ENCODE measurements around the gene MPZ. TPM values are rescaled to one million over a fixed set of nuclear protein-coding genes. Genes with fewer than 3 reads are reported as not detected.
"Not testable (repeated sequence)": the region's sequence is repeated elsewhere in the genome, so short reads cannot be mapped to it uniquely, and the experiment has no call there.

Gene MPZ
- total RNA-seq, 4 donors from 2014 or later = 0.75 to 1.4 (median 1.1) TPM

- DNase-seq = no peak
- peaks cover 1 to 65% (median 22%) of the 10 kb centered on the region in 3 donors for H3K36me3 ChIP-seq
These were observed 14.3 kb upstream of the MPZ start for GRCh38 chr1:161324020-161324419.

DNA sequence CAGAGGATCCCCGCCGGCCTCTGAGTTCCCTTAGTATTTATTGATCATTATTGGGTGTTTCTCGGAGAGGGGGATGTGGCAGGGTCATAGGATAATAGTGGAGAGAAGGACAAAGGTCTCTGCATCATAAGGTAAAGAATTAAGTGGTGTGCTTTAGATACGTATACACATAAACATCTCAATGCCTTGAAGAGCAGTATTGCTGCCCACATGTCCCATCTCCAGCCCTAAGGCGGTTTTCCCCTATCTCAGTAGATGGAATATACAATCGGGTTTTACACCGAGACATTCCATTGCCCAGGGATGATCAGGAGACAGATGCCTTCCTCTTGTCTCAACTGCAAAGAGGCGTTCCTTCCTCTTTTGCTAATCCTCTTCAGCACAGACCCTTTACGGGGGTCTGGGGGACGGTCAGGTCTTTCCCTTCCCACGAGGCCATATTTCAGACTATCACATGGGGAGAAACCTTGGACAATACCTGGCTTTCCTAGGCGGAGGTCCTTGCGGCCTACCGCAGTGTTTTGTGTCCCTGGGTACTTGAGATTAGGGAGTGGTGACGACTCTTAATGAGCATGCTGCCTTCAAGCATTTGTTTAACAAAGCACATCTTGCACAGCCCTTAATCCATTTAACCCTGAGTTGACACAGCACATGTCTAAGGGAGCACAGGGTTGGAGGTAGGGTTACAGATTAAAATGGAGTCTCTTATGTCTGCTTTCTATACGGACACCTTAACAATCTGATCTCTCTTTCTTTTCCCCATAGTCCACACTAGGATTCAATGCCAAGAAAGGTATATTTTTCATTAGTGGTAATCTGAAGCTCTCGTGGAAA is 6.3 kb upstream of the MPZ start:
- H3K4me1 ChIP-seq = peaks cover 11 to 26% (median 18%) of the 10 kb centered on the region in 3 donors
- H3K36me3 ChIP-seq = peaks cover 0 to 15% (median 5%) of the 10 kb centered on the region in 3 donors
- H3K4me3 ChIP-seq; intact Hi-C loops (cut with DNase I); H3K27ac ChIP-seq; H3K9me3 ChIP-seq; DNase-seq; H3K27me3 ChIP-seq: not testable (repeated sequence)
- WGBS, 2 donors = 71 to 76% methylated on average over 17 of the region's 17 CpGs

More at GRCh38 chr1:161324020-161324419, 14.3 kb upstream of the MPZ start:
- H3K9me3 ChIP-seq = no peaks in the 10 kb centered on the region
- 74 to 77% methylated on average over 3 to 4 of the region's 4 CpGs for whole genome bisulfite sequencing, 2 donors
- no peaks in the 10 kb centered on the region for H3K27me3 ChIP-seq
- intact Hi-C loops (cut with DNase I) = no loop called here
- TF ChIP-seq CTCF (IDR thresholded peaks at IDR 0.05) (no peak), POLR2A (IDR thresholded peaks at IDR 0.05) (no peak)
- H3K27ac ChIP-seq = no peak overlapping the region
- H3K4me3 ChIP-seq = no peak overlapping the region
- no peaks in the 10 kb centered on the region for H3K4me1 ChIP-seq

- WGBS, 2 donors = 0 to 1% methylated on average over 22 to 36 of the region's 45 CpGs
- Histone ChIP-seq H3K36me3 (peaks cover 0 to 11% (median 5%) of the 10 kb centered on the region in 3 donors), H3K27me3 (peaks cover 0 to 5% (median 0%) of the 10 kb centered on the region in 4 donors), H3K27ac (peak within 1 kb of the TSS; percentile 94 to 98 (median 96)), H3K4me3 (peak within 1 kb of the TSS; percentile 80 to 98 (median 96)), H3K4me1 (peaks cover 11 to 26% (median 18%) of the 10 kb centered on the region in 3 donors), H3K9me3 (no peaks in the 10 kb centered on the region)
- intact Hi-C loops (cut with DNase I) = no loop called here
- TF ChIP-seq CTCF (IDR thresholded peaks at IDR 0.05) = peak in 2 of 6 experiments; percentile 7 to 47
- TF ChIP-seq POLR2A (IDR thresholded peaks at IDR 0.05) = peak in 2 of 4 donors; percentile 77 to 82
- peak; percentile 38 for DNase-seq
These were observed 4.6 kb upstream of the MPZ start, which contains the start of gene SDHC for GRCh38 chr1:161314201-161314981. Gene SDHC, plus strand, starts transcription at chr1:161314381. Its CDS starts 25 bp downstream, at chr1:161314406.

DNA sequence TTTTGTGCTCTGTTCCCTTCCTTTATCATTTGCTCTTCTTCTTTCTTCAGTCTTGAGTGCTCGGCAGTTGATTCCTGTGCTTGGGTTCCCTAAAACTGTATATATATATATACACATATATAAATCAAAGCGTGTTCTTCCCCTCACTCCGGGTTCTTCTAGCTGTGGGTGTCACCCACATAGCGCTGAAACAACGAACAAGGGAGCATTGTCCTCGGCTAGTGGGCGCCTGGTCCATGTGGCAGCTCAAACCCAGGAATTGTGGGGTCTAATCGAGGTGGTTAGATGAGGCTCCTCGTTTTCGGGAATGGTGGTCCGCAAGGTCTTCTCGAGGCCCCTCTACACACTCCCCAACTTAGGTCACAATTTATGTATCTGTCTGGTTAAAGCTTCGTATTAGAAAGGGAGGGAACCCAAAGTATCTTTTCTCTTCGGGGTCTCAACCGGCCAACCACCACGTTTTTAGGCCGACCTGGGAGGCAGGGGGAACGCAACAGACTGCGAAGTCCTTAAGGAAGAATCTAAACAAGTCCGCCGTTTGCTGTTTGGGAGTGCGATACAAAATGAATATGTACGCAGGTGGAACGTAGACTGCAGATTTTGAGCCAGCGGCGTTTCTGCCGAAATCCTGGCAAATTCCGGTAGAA is 3.9 kb upstream of the MPZ start:
- intact Hi-C loops (cut with DNase I) = no loop called here
- H3K36me3 ChIP-seq = peaks cover 0 to 4% (median under 1%) of the 10 kb centered on the region in 3 donors
- no peak for TF ChIP-seq CTCF (IDR thresholded peaks at IDR 0.05)
- TF ChIP-seq POLR2A (IDR thresholded peaks at IDR 0.05) = no peak
- WGBS, 2 donors = 37 to 41% methylated on average over 24 to 28 of the region's 28 CpGs
- peak overlapping the region; percentile 94 to 98 (median 96) for H3K27ac ChIP-seq
- no peaks in the 10 kb centered on the region for H3K9me3 ChIP-seq
- no peak for DNase-seq
- peak overlapping the region; percentile 80 to 98 (median 96) for H3K4me3 ChIP-seq
- peaks cover 11 to 26% (median 18%) of the 10 kb centered on the region in 3 donors for H3K4me1 ChIP-seq
- H3K27me3 ChIP-seq = peaks cover 0 to 5% (median 0%) of the 10 kb centered on the region in 4 donors

GRCh38 chr1:161311595-161312181 is 1.9 kb upstream of the MPZ start:
- Histone ChIP-seq H3K27me3 (peaks cover 0 to 5% (median 0%) of the 10 kb centered on the region in 4 donors), H3K4me3 (no peak overlapping the region), H3K9me3 (no peaks in the 10 kb centered on the region), H3K4me1 (peaks cover 16 to 26% (median 18%) of the 10 kb centered on the region in 3 donors), H3K27ac (no peak overlapping the region), H3K36me3 (no peaks in the 10 kb centered on the region)
- DNase-seq = no peak
- intact Hi-C loops (cut with DNase I) = no loop called here
- TF ChIP-seq POLR2A (IDR thresholded peaks at IDR 0.05) (no peak), CTCF (IDR thresholded peaks at IDR 0.05) (no peak)
- 88 to 98% methylated on average over 4 of the region's 4 CpGs for WGBS, 2 donors

Data from esophagus squamous epithelium (tissue), 5 donors.